NCI-H446 (cell line): ENCODE data around the gene NENF.
"Not testable (repeated sequence)": the region's sequence is repeated elsewhere in the genome, so short reads cannot be mapped to it uniquely, and the experiment has no call there.

ENCODE experiments used
- DNase-seq, 2 experiments: peaks; one replicate each; lab custom pipeline; 2025; lab: John Stamatoyannopoulos, UW

The NENF gene

DNA sequence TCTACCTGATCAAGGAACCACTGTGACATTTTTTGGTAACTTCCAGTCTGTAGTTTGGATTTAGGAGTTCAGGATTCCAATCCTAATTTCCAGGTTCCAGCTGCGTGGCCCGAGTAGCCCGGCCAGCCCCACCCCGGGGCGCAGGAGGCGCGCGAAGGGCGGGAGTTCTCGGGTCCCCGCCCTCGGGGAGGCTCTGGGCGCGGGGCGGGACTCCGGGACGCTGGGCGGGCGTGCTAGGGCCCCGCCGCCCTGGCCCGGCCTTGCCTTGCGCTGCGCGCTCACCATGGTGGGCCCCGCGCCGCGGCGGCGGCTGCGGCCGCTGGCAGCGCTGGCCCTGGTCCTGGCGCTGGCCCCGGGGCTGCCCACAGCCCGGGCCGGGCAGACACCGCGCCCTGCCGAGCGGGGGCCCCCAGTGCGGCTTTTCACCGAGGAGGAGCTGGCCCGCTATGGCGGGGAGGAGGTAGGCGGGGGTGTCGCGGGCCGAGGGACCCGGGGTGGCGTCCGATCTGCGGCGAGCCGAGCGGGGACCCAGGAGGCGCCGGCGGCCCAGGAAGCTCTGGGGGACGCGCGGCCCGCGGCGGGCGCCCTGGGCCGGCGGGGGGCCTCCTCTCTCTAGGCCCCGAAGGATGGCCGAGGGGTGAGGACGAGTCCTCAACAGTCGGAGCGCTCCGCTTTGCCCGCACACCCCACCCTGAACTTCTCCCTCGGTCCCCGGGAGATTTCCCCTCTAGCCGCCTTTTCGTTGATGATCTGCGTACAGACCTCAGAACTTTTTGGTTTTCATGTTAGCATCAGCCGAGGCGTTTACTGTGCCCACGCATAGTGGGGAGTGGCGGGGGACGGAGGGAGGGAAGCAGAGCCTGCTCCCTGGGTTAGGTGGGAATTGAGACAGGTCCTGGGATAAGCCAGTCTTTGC is at the start of gene NENF:
Gene NENF, plus strand, starts transcription at position 260 of the 916 bp plus-strand sequence. Its CDS starts 24 bp downstream, at position 284.
- DNase-seq, result peak; percentile 67 to 92

DNA sequence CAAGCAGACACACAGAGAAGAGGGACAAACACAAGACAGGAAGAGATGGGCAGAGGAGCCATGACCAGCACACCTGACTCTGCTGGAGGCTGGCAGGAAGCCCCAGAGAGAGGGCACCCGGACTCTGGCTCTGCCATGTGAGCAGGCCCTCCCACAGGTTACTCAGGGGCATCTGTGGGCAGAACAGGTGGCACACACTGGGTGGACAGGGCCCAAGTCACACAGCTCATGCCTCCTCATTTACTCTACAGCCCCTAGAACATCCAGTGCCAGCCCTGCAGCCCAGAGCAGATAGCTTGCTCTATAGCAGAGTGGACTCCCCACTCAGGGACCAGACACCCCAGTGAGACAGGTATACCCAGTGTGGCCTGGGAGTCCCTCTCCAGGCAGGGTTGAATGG is 46.7 kb upstream of the NENF start:
- no peak for DNase-seq

DNA sequence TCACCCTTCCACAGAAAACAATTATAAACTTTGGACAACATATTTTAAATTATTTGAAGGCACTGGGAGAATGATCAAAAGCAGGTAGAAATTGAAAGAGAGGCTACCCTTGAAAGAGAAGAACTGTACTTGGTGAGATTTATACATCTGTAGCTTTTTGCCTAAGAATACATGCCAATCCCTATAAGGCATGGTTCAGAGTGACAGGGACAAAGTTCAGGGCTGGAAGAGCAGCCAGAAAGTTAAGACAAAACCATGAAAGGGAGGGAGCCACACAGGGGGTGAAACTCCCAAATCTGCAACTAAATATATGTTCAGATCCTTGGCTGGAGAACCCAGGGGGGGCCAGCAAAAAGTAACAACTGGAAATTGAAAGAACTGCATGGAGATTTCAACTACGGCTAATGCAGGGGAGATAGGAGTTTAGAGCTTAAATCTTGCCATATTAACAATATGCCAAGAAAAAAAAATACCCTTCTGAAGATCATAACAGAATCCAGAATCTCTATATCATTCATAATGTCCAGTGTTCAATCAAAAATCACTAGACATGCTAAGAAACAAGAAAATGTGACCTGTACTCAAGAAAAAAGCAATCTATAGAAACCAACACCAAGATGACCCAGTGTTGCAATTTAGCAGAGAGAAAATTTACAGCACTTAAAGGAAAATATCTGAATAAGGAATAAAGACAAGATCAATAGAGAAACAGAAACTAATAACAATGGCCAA is 43.6 kb upstream of the NENF start:
- DNase-seq, result no peak

- DNase-seq, result not testable (repeated sequence)
Observed at GRCh38 chr1:212395678-212396437, 36.9 kb upstream of the NENF start.

DNA sequence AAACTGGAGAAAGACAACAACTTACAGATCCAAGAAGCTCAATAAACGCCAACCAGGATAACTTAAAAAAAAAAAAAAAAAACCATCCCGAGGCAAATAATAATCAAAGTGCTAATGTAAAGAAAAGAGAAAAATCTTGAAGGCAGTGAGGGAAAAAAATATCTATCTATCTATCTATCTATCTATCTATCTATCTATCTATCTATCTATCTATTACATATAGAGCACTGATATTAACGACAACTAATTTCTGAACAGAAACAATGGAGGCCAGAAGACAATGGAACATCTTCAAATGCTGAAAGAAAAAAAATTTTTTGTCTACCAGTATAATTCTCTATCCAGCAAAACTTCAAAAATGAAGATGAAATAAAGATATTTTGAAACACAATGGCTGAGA is 36.1 kb upstream of the NENF start:
- DNase-seq, result no peak

DNA sequence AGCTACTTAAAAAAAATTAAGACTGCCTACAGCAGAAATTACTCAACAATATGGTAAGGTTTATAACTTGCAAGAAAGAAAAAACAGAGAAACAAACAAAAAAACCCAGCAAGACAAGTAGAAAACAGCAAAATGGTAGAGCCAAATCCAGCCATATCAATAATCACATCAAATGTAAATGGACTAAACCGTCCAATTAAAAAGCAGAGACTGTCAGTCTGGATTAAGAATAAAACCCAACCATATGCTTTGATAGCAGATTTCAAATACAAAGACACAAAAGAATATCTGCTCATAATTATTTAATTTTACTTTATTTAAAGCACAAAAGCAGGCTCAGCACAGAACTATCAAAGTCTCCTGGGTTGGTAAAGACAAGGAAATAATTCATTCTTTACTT is 35.5 kb upstream of the NENF start:
- no peak for DNase-seq

DNA sequence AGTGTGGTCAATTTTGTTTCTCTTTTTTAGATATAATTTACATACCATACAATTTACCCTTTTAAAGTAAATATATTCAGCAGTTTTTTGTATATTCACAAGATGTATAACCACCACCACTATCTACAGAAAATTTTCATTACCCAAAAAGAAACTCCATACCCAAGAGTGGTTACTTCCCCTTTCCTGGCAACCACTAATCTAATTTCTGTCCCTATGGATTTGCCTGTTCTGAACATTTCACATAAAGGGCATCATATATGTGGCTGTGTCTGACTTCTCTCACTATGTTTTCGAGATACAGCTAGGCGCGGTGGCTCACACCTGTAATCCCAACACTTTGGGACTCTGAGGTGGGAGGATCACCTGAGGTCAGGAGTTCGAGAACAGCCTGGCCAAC is 31.7 kb upstream of the NENF start:
- DNase-seq, result no peak

DNA sequence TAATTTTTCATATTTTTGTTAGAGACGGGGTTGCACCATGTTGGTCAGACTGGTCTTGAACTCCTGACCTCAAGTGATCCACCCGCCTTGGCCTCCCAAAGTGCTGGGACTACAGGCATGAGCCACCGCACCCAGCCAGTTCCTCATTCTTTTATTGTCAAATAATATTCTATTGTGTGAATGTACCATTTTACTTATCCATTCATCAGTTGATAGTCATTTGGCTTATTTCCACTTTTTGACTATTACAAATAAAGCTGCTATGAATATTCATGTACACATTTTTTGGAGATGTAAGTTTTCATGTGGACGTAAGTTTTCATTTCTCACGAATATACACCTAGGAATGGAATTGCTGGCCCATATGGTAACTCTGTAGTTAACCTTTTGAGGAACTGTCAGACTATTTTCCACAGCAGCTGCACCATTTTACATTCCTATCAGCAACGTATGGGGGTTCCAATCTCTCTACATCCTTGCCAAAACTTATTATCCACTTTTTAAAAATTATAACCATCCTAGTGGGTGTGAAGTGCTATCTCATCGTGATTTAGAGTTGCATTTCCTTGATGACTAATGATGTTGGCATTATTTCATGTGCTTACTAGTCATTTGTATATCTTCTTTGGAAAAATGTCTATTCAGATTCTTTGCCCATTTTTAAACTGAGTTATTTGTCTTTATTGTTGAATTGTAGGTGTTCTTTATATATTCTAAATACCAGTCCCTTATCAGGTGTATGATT is 30.7 kb upstream of the NENF start:
- DNase-seq, result no peak

- DNase-seq, result no peak
Observed at GRCh38 chr1:212402666-212403321, 29.9 kb upstream of the NENF start.

- no peak for DNase-seq
Observed at GRCh38 chr1:212410231-212410820, 22.4 kb upstream of the NENF start.

DNA sequence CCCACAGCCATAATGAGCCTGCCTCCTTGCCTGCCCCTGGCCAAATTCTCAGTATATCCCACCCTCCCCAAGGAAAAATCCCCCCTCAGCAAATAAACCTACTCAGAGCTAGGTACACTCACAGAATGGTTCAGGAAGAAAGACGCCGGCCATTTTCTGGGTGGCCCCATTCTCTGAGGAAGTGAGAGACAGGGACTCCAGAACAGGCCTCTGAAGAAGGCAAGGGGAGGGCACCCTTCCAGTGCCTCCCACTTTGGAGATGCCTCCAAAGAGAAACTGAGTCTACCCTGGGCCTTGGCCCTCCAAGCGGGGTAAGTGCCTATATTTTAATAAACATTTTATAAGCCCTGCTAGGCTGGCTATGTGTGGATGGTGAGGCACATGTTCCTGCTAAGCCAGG is 20.3 kb upstream of the NENF start:
- no peak for DNase-seq

- no peak for DNase-seq
Observed at GRCh38 chr1:212413902-212414327, 18.8 kb upstream of the NENF start.

DNA sequence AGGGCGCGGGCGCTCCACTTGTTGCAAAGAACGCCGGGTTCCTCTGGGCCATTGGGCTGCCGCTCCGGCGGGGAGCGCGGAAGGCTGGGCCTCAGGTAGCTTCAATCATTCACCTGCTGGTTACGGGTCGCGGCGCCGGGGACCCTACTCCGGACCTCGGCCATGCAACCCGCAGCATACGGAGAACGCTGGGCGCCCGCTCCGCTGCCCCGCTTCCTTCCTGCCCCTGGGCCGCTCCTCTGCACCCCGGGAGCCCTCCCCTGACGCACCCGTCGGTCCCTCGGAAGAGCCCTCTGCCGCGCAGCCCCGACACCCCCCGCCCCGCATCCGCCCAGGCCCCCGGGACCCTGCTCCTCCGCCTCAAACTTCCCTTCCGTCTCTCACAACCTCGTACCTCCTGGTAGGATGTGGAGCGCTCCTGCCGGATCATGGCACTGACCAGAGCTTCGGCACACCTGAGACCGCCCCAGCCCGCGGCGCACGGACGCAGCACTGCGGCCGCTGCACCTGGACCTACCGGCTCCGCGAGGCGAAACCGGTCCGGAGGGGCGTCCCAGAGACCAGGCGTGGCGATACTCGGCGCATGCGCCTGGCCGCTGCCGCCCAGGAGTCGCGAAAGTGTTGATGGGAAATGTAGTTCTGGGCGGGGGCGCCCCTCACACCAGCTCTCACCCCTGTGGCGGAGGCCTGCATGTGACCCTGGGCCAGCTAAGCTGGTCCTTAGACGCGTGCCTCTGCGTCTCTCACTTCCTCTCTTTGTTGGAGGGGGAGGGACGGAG is 18.2 kb upstream of the NENF start, which contains the start of gene PACC1:
Gene PACC1, minus strand, starts transcription at position 559 of the 779 bp plus-strand sequence. Its CDS starts 129 bp downstream, at position 430.
- peak; percentile 89 to 94 for DNase-seq

GRCh38 chr1:212415107-212415841 is 17.4 kb upstream of the NENF start:
- no peak for DNase-seq

DNA sequence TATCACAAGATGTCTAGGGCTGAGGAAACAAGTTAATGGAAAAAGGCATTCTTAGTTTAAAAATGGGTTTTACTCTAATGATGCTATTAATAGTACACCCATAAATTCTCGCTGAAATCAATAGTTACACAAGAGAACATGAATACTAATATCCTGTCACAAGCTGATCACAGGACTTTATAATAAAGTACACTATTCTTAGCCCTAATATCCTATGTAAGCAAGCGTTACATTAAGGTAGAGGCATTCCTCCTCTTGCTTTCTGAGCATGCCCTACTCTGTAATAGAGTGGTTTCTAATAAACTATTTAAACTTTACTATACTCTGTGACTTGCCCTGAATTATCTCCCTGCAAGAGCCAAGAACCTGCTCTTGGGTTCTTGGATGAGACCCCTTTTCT is 11.6 kb upstream of the NENF start:
- no peak for DNase-seq

GRCh38 chr1:212423879-212424278 is 8.8 kb upstream of the NENF start:
- DNase-seq, result no peak

DNA sequence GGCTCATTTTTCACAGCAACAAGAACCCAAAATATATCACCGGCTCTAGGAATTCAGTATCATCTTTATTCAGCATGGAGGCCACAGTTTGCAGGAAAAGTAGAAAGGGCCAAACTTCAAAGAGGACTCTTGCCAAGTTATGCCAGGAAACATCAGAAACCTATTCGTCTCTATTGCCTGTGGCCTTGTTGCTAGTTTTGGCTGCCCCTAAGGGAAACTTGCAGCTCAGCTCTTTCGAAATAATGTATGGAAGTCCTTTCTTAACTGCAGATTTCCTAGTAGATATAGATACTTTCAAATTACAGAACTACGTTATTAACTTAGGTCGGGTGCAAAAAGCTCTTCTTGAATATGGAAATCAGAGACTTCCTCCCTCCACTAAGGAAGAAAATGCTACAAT is 4.2 kb upstream of the NENF start:
- DNase-seq, result no peak

GRCh38 chr1:212430416-212430815 is 2.3 kb upstream of the NENF start:
- no peak for DNase-seq

DNA sequence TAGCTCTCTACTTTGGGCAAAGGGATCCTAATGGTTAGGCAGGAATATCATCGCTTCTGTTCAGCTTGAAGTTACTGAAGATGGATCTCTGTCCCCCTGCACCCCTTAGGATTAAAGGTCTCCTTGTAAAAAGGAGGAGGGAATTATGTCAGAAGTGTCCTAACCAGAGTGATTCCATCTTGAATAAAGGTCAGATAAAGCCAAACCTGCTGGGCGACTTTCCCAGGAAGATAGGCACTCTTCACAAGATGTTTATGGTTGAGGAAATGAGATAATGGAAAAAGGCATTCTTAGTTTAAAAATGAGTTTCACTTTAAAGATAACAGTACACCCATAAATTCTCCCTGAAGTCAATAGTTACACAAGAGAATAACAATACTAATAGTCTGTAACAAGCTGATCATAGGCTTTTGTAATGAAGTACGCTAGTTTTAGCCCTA is 1.7 kb upstream of the NENF start:
- no peak for DNase-seq
